Neural progenitor cell (in vitro differentiated cells): Measurements from ENCODE around the gene ITGA1.

Experiments
- CTCF ChIP-seq: fragments of 200-600 bp; sonication (generic); IDR thresholded peaks from 2 replicates; pipeline ENCODE4 v1.5.1; 2017; ENCODE audit warnings: antibody characterized with exemption, mild to moderate bottlenecking
- EZH2 ChIP-seq: fragments of 200-600 bp; sonication (generic); IDR thresholded peaks from 2 replicates; pipeline ENCODE4 v1.6.1; 2017; ENCODE audit warnings: antibody characterized with exemption, mild to moderate bottlenecking, moderate library complexity
- EZH2phosphoT487 ChIP-seq: fragments of 200-600 bp; sonication (generic); IDR thresholded peaks from 2 replicates; pipeline ENCODE4 v1.6.1; 2017; ENCODE audit warnings: antibody characterized with exemption

- TF ChIP-seq CTCF (no peak), EZH2phosphoT487 (no peak), EZH2 (no peak)
Observed at GRCh38 chr5:52842111-52842510, 54.4 kb downstream of the ITGA1 start.
